ENCODE data around the gene NFATC4. TPM values are rescaled to one million over a fixed set of nuclear protein-coding genes. Genes with fewer than 3 reads are reported as not detected.

NFATC4 gene
- total and polyA plus RNA-seq, 2 donors (not counting 1 experiment from before 2014, with no cell fraction given), result 3.1 to 7.6 TPM

GRCh38 chr14:24362241-24362960, 5.6 kb upstream of the NFATC4 start:
- Histone ChIP-seq H3K9me3 (ENCODE audit: control extremely low read depth in 1 of 3, control insufficient read depth in 2 of 3, insufficient read depth in 1 of 3, low read length in 2 of 3) (peaks cover 0 to 1% (median 0%) of the 10 kb centered on the region in 3 donors), H3K27ac (ENCODE audit: low read length in 2 of 2) (no peak overlapping the region), H3K27me3 (replicated peaks in 1 of 4; ENCODE audit: control extremely low read depth in 1 of 4, control insufficient read depth in 3 of 4, insufficient read depth in 4 of 4, low read length in 3 of 4) (peaks cover 0 to 21% (median 4%) of the 10 kb centered on the region in 4 experiments), H3K4me3 (ENCODE audit: control extremely low read depth in 1 of 5, extremely low read depth in 1 of 5, insufficient read depth in 1 of 5, low read depth in 2 of 5, low read length in 4 of 5) (no peak overlapping the region), H4K20me1 (ENCODE audit: control insufficient read depth, insufficient read depth, low read length, poor library complexity, severe bottlenecking) (no peaks in the 10 kb centered on the region), H3K4me2 (replicated peaks; ENCODE audit: low read depth, low read length, poor library complexity, severe bottlenecking) (no peak overlapping the region), H3K4me1 (ENCODE audit: control insufficient read depth in 2 of 2, insufficient read depth in 2 of 2, low read length in 2 of 2) (peaks cover 21 to 24% of the 10 kb centered on the region in 2 donors), H3K79me2 (ENCODE audit: control insufficient read depth, insufficient read depth, low read length) (no peaks in the 10 kb centered on the region), H3K36me3 (replicated peaks in 1 of 2; ENCODE audit: control extremely low read depth in 1 of 2, control insufficient read depth in 1 of 2, extremely low read depth in 1 of 2, insufficient read depth in 2 of 2, low read length in 1 of 2) (no peaks in the 10 kb centered on the region), H3K9ac (ENCODE audit: low read length) (no peak overlapping the region), H2AFZ (ENCODE audit: insufficient read depth, low read depth, low read length, poor library complexity, severe bottlenecking) (no peak overlapping the region)
- ChIA-PET POLR2A (no interaction called here), CTCF (interaction anchor here (0.7 to 5.4 kb wide), 9 partner anchors 11 to 74 kb away, joined by 3 to 42 read pairs (median 5); partner anchors contain the start of genes CBLN3, KHNYN, LTB4R and LTB4R2)
- intact Hi-C loops (cut with micrococcal nuclease), result loop anchor here (10.0 kb wide), 2 partner anchors 312 to 342 kb away; no protein-coding TSS in a partner anchor
- no peak for ATAC-seq (ENCODE audit: low read depth)
- Mint-ChIP-seq H3K9me3 (ENCODE audit: insufficient read depth) (no peaks in the 10 kb centered on the region), H3K27me3 (peaks cover 16% of the 10 kb centered on the region), H3K4me3 (no peak overlapping the region), H3K27ac (no peak overlapping the region), H3K4me1 (peaks cover 21% of the 10 kb centered on the region)
- 44% methylated on average over 1 of the region's 2 CpGs for WGBS (ENCODE audit: insufficient coverage)
- no peak for TF ChIP-seq CTCF (IDR thresholded peaks at IDR 0.05)
- no peak for TF ChIP-seq EZH2 (IDR thresholded peaks at IDR 0.05; ENCODE audit: borderline replicate concordance, insufficient read depth, low read depth, low read length, poor library complexity, severe bottlenecking)
- DNase-seq, result no peak

- no peaks in the 10 kb centered on the region for H3K79me2 ChIP-seq (ENCODE audit: control insufficient read depth, insufficient read depth, low read length)
- H3K4me3 ChIP-seq (ENCODE audit: control extremely low read depth in 1 of 5, extremely low read depth in 1 of 5, insufficient read depth in 1 of 5, low read depth in 2 of 5, low read length in 4 of 5), result no peak overlapping the region
- peaks cover 28% of the 10 kb centered on the region for H3K4me1 Mint-ChIP-seq
- H3K27ac ChIP-seq (ENCODE audit: low read length in 2 of 2), result no peak overlapping the region
- H3K27me3 Mint-ChIP-seq, result peaks cover 20% of the 10 kb centered on the region
- peaks cover 30 to 34% of the 10 kb centered on the region in 2 donors for H3K4me1 ChIP-seq (ENCODE audit: control insufficient read depth in 2 of 2, insufficient read depth in 2 of 2, low read length in 2 of 2)
- H3K4me2 ChIP-seq (replicated peaks; ENCODE audit: low read depth, low read length, poor library complexity, severe bottlenecking), result no peak overlapping the region
- TF ChIP-seq EZH2 (IDR thresholded peaks at IDR 0.05; ENCODE audit: borderline replicate concordance, insufficient read depth, low read depth, low read length, poor library complexity, severe bottlenecking), result no peak
- TF ChIP-seq CTCF (IDR thresholded peaks at IDR 0.05), result no peak
- WGBS (ENCODE audit: insufficient coverage), result 98% methylated on average over 3 of the region's 5 CpGs
- ChIA-PET CTCF (interaction anchor here (1.2 to 5.4 kb wide), 5 partner anchors 35 to 73 kb away, joined by 3 to 42 read pairs (median 5); partner anchors contain the start of genes CBLN3, KHNYN and LTB4R2), POLR2A (interaction anchor here (1.1 kb wide), 1 partner anchor 68 kb away, joined by 3 read pairs; no protein-coding TSS in a partner anchor)
- no peak overlapping the region for H3K27ac Mint-ChIP-seq
- no peak overlapping the region for H3K4me3 Mint-ChIP-seq
- no peaks in the 10 kb centered on the region for H4K20me1 ChIP-seq (ENCODE audit: control insufficient read depth, insufficient read depth, low read length, poor library complexity, severe bottlenecking)
- no peaks in the 10 kb centered on the region for H3K36me3 ChIP-seq (replicated peaks in 1 of 2; ENCODE audit: control extremely low read depth in 1 of 2, control insufficient read depth in 1 of 2, extremely low read depth in 1 of 2, insufficient read depth in 2 of 2, low read length in 1 of 2)
- peaks cover 0 to 1% (median 0%) of the 10 kb centered on the region in 3 donors for H3K9me3 ChIP-seq (ENCODE audit: control extremely low read depth in 1 of 3, control insufficient read depth in 2 of 3, insufficient read depth in 1 of 3, low read length in 2 of 3)
- DNase-seq (no peak), ATAC-seq (ENCODE audit: low read depth) (no peak)
- no peak overlapping the region for H3K9ac ChIP-seq (ENCODE audit: low read length)
- H3K27me3 ChIP-seq (replicated peaks in 1 of 4; ENCODE audit: control extremely low read depth in 1 of 4, control insufficient read depth in 3 of 4, insufficient read depth in 4 of 4, low read length in 3 of 4), result peaks cover 0 to 28% (median 6%) of the 10 kb centered on the region in 4 experiments
- no peak overlapping the region for H2AFZ ChIP-seq (ENCODE audit: insufficient read depth, low read depth, low read length, poor library complexity, severe bottlenecking)
- intact Hi-C loops (cut with micrococcal nuclease), result loop anchor here (10.0 kb wide), 2 partner anchors 311 to 341 kb away; no protein-coding TSS in a partner anchor
- H3K9me3 Mint-ChIP-seq (ENCODE audit: insufficient read depth), result no peaks in the 10 kb centered on the region
These were observed 4.6 kb upstream of the NFATC4 start for GRCh38 chr14:24363401-24363800.

Data from B cell (primary cell).